Kidney tubule cell (primary cell): Measurements from ENCODE around the gene NUCB2.
"Not testable (repeated sequence)": the region's sequence is repeated elsewhere in the genome, so short reads cannot be mapped to it uniquely, and the experiment has no call there.

ENCODE experiments used
- DNase-seq: peaks from one replicate; pipeline ENCODE4 v3.0.0-alpha.2; 2018; ENCODE audit warnings: low spot score

Gene NUCB2

GRCh38 chr11:17276236-17277023 is at the start of gene NUCB2:
Gene NUCB2 (plus strand): TSS chr11:17276739. CDS start chr11:17295324, 18,585 bp downstream.
- DNase-seq: peak; percentile 96

GRCh38 chr11:17228186-17228925 is 48.2 kb upstream of the NUCB2 start:
- DNase-seq: not testable (repeated sequence)

GRCh38 chr11:17229481-17230152 is 46.9 kb upstream of the NUCB2 start:
- peak; percentile 25 for DNase-seq

GRCh38 chr11:17230867-17231851 is 45.4 kb upstream of the NUCB2 start:
- DNase-seq: no peak

- no peak for DNase-seq
Observed at GRCh38 chr11:17233101-17233500, 43.4 kb upstream of the NUCB2 start.

- DNase-seq: no peak
Observed at GRCh38 chr11:17238377-17238776, 38.2 kb upstream of the NUCB2 start.

GRCh38 chr11:17239927-17240326 is 36.6 kb upstream of the NUCB2 start:
- DNase-seq: not testable (repeated sequence)

GRCh38 chr11:17240780-17241179 is 35.8 kb upstream of the NUCB2 start:
- DNase-seq: no peak

GRCh38 chr11:17242954-17243353 is 33.6 kb upstream of the NUCB2 start:
- not testable (repeated sequence) for DNase-seq

GRCh38 chr11:17244046-17244445 is 32.5 kb upstream of the NUCB2 start:
- no peak for DNase-seq

- DNase-seq: peak; percentile 39
Observed at GRCh38 chr11:17250561-17251350, 25.8 kb upstream of the NUCB2 start.

- DNase-seq: no peak
Observed at GRCh38 chr11:17252704-17253103, 23.8 kb upstream of the NUCB2 start.

- peak; percentile 53 for DNase-seq
Observed at GRCh38 chr11:17256512-17256911, 20.0 kb upstream of the NUCB2 start.

GRCh38 chr11:17257196-17257595 is 19.3 kb upstream of the NUCB2 start:
- no peak for DNase-seq

GRCh38 chr11:17258670-17259069 is 17.9 kb upstream of the NUCB2 start:
- no peak for DNase-seq

- DNase-seq: peak; percentile 76
Observed at GRCh38 chr11:17259519-17259918, 17.0 kb upstream of the NUCB2 start.

- DNase-seq: peak; percentile 31
Observed at GRCh38 chr11:17260020-17260419, 16.5 kb upstream of the NUCB2 start.

GRCh38 chr11:17263769-17264168 is 12.8 kb upstream of the NUCB2 start:
- peak; percentile 67 for DNase-seq

- DNase-seq: no peak
Observed at GRCh38 chr11:17266781-17267180, 9.8 kb upstream of the NUCB2 start.

GRCh38 chr11:17267576-17267975 is 9.0 kb upstream of the NUCB2 start:
- DNase-seq: peak; percentile 99

- not testable (repeated sequence) for DNase-seq
Observed at GRCh38 chr11:17268500-17268899, 8.0 kb upstream of the NUCB2 start.
